ENCODE data around the gene COL23A1. TPM values are rescaled to one million over a fixed set of nuclear protein-coding genes. Genes with fewer than 3 reads are reported as not detected.

The COL23A1 gene
- total RNA-seq, 1 experiment from 2014 or later: not detected

GRCh38 chr5:178569485-178569884 is 20.7 kb downstream of the COL23A1 start:
- no peaks in the 10 kb centered on the region for H4K20me1 ChIP-seq (ENCODE audit: low read length)
- no peaks in the 10 kb centered on the region for H3K9me2 ChIP-seq (replicated peaks; ENCODE audit: low read length)
- no peaks in the 10 kb centered on the region for H3F3A ChIP-seq (ENCODE audit: low read length, unreplicated experiment)
- no peaks in the 10 kb centered on the region for H3K36me3 ChIP-seq (ENCODE audit: low read depth, low read length)
- TF ChIP-seq EZH2 (IDR thresholded peaks at IDR 0.05; ENCODE audit: low read length, unreplicated experiment) (no peak), EZH2phosphoT487 (IDR thresholded peaks at IDR 0.05; ENCODE audit: borderline replicate concordance, low read length) (no peak), CTCF (conservative IDR thresholded peaks at IDR 0.05; ENCODE audit: low read depth, low read length) (no peak)
- no peaks in the 10 kb centered on the region for H3K79me2 ChIP-seq (ENCODE audit: low read length)
- H2AFZ ChIP-seq (ENCODE audit: low read length): no peak overlapping the region
- H3K4me2 ChIP-seq (ENCODE audit: low read length): no peak overlapping the region
- peaks cover 29% of the 10 kb centered on the region for H3K27me3 ChIP-seq (ENCODE audit: low read length)
- H3K27ac ChIP-seq (ENCODE audit: low read length): no peak overlapping the region
- no peaks in the 10 kb centered on the region for H3K4me1 ChIP-seq (ENCODE audit: insufficient read depth, low read length)
- peak; percentile 21 for DNase-seq
- no peak for ATAC-seq
- no TSS peak for BruUV-seq (replicated peaks)
- no peak overlapping the region for H3K9ac ChIP-seq (ENCODE audit: low read length)
- ChIA-PET CTCF (no interaction called here), POLR2A (ENCODE audit: unreplicated experiment) (no interaction called here)
- no peaks in the 10 kb centered on the region; the same call in 1 of the 2 replicates for H3K9me3 ChIP-seq (ENCODE audit: low read length)
- no peak overlapping the region for H3K4me3 ChIP-seq (ENCODE audit: low read length)
- intact Hi-C loops (cut with micrococcal nuclease): no loop called here

- BruUV-seq (replicated peaks): no TSS peak
- Histone ChIP-seq H3K9me2 (replicated peaks; ENCODE audit: low read length) (no peaks in the 10 kb centered on the region), H4K20me1 (ENCODE audit: low read length) (no peaks in the 10 kb centered on the region), H3F3A (ENCODE audit: low read length, unreplicated experiment) (no peaks in the 10 kb centered on the region), H3K4me3 (ENCODE audit: low read length) (no peak overlapping the region), H3K27me3 (ENCODE audit: low read length) (peaks cover 47% of the 10 kb centered on the region), H3K4me2 (ENCODE audit: low read length) (no peak overlapping the region), H3K9ac (ENCODE audit: low read length) (no peak overlapping the region), H3K27ac (ENCODE audit: low read length) (no peak overlapping the region), H3K36me3 (ENCODE audit: low read depth, low read length) (no peaks in the 10 kb centered on the region), H3K79me2 (ENCODE audit: low read length) (no peaks in the 10 kb centered on the region), H3K4me1 (ENCODE audit: insufficient read depth, low read length) (no peaks in the 10 kb centered on the region), H2AFZ (ENCODE audit: low read length) (no peak overlapping the region), H3K9me3 (ENCODE audit: low read length) (no peaks in the 10 kb centered on the region)
- ATAC-seq (no peak), DNase-seq (no peak)
- intact Hi-C loops (cut with micrococcal nuclease): no loop called here
- ChIA-PET CTCF (no interaction called here), POLR2A (ENCODE audit: unreplicated experiment) (no interaction called here)
- TF ChIP-seq EZH2phosphoT487 (IDR thresholded peaks at IDR 0.05; ENCODE audit: borderline replicate concordance, low read length): no peak
Observed at GRCh38 chr5:178564811-178565550, 25.2 kb downstream of the COL23A1 start.

- no peak overlapping the region for H2AFZ ChIP-seq (ENCODE audit: low read length)
- intact Hi-C loops (cut with micrococcal nuclease): no loop called here
- no peaks in the 10 kb centered on the region for H3K4me1 ChIP-seq (ENCODE audit: insufficient read depth, low read length)
- ChIA-PET CTCF (no interaction called here), POLR2A (ENCODE audit: unreplicated experiment) (no interaction called here)
- BruUV-seq (replicated peaks): no TSS peak
- H3K4me2 ChIP-seq (ENCODE audit: low read length): no peak overlapping the region
- no peaks in the 10 kb centered on the region for H3K9me2 ChIP-seq (replicated peaks; ENCODE audit: low read length)
- no peaks in the 10 kb centered on the region for H3F3A ChIP-seq (ENCODE audit: low read length, unreplicated experiment)
- H3K27ac ChIP-seq (ENCODE audit: low read length): no peak overlapping the region
- peaks cover 49% of the 10 kb centered on the region for H3K27me3 ChIP-seq (ENCODE audit: low read length)
- H3K79me2 ChIP-seq (ENCODE audit: low read length): no peaks in the 10 kb centered on the region
- ATAC-seq (no peak), DNase-seq (no peak)
- H3K9me3 ChIP-seq (ENCODE audit: low read length): no peaks in the 10 kb centered on the region
- no peak overlapping the region for H3K4me3 ChIP-seq (ENCODE audit: low read length)
- H3K9ac ChIP-seq (ENCODE audit: low read length): no peak overlapping the region
- no peaks in the 10 kb centered on the region for H3K36me3 ChIP-seq (ENCODE audit: low read depth, low read length)
- H4K20me1 ChIP-seq (ENCODE audit: low read length): no peaks in the 10 kb centered on the region
- TF ChIP-seq EZH2phosphoT487 (IDR thresholded peaks at IDR 0.05; ENCODE audit: borderline replicate concordance, low read length): no peak
- TF ChIP-seq EZH2 (IDR thresholded peaks at IDR 0.05; ENCODE audit: low read length, unreplicated experiment): no peak
- no peak for TF ChIP-seq CTCF (conservative IDR thresholded peaks at IDR 0.05; ENCODE audit: low read depth, low read length)
Observed at GRCh38 chr5:178564397-178564796, 25.8 kb downstream of the COL23A1 start.

Measured in PC-3 (cell line).